Measurements from ENCODE around the gene SEMA4C.

The SEMA4C gene, protein sequence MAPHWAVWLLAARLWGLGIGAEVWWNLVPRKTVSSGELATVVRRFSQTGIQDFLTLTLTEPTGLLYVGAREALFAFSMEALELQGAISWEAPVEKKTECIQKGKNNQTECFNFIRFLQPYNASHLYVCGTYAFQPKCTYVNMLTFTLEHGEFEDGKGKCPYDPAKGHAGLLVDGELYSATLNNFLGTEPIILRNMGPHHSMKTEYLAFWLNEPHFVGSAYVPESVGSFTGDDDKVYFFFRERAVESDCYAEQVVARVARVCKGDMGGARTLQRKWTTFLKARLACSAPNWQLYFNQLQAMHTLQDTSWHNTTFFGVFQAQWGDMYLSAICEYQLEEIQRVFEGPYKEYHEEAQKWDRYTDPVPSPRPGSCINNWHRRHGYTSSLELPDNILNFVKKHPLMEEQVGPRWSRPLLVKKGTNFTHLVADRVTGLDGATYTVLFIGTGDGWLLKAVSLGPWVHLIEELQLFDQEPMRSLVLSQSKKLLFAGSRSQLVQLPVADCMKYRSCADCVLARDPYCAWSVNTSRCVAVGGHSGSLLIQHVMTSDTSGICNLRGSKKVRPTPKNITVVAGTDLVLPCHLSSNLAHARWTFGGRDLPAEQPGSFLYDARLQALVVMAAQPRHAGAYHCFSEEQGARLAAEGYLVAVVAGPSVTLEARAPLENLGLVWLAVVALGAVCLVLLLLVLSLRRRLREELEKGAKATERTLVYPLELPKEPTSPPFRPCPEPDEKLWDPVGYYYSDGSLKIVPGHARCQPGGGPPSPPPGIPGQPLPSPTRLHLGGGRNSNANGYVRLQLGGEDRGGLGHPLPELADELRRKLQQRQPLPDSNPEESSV

DNA sequence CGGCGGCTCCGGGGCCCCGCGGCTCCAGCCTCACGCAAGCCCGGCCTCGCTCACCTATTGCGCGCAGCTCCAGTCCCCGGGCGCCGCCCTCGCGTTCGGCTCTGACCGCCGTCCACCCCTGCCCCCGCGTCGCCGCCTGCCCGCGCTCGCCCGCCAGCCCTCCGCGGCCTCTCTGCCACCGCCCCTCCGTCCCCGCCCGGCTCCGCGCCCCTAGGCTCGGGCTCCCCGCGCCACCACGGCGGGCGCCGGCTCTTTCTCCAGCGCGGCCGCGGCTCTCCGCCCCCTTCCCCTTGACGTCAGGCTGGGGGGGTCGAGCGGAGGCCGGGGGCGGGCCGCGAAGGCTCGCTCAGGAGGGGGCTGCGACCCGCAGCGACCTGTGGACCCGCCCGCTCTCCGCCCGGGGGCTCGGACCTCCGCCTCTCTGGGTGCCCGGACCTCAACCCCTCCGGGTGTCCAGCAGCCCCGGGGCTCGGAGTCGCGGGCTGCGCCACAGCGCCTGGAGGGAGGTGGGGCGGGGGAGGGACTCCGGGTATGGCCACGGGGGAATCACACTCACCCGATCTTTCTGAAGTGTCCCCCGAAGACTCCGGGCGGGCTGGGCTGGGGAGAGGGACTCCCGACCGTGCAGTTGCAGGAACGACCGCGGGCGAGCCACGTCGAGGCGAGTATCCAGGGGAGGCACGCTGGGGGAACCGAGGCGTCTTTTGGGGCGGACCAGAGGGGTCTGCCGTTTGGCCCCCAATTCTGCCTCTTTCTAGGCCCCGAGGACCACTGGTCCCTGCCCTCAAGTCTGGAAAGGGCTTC lies at the start of gene SEMA4C:
TSS of gene SEMA4C (minus strand) at position 259 of the 804 bp plus-strand sequence. CDS start 2,194 bp downstream, outside the sequence.
- peak; percentile 65 for DNase-seq

DNA sequence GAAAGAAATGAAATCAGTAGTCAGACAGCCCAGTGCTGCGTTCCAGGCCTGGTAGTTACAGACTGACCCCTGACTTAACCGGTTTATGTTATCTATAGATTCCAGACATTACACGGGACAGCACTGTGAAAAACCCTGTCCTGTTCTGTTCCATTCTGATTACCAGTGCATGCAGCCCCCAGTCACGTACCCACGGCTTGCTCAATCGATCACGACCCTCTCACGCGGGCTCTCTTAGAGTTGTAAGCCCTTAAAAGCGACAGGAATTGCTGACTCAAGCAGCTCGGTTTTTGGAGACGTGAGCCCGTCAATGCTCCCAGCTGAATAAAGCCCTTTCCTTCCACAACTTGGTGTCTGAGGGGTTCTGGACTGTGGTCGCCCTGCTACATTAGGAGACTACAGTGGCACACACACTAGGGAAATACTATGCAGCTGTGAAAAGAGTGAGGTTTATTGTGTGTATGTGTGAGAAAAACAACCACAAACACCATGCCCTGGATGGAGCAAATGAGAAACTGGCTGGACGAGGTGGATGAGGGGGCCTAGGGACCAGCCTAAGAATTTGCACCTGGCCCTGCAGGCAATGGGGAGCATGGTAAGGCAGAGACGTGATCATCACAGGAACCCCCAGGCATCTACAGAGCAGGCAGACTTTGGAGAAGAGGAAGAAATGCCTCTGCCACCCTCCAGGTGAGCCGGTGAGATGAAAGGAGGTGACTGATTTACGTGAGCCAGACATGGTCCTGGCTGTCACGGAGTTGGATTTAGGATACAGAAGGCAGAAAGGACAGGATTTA lies 49.1 kb upstream of the SEMA4C start:
- DNase-seq, result peak; percentile 68

GRCh38 chr2:96918092-96918753 lies 48.3 kb upstream of the SEMA4C start:
- DNase-seq, result no peak

GRCh38 chr2:96916646-96917543 lies 47.0 kb upstream of the SEMA4C start:
- DNase-seq, result no peak

GRCh38 chr2:96916156-96916630 lies 46.3 kb upstream of the SEMA4C start:
- no peak for DNase-seq

DNA sequence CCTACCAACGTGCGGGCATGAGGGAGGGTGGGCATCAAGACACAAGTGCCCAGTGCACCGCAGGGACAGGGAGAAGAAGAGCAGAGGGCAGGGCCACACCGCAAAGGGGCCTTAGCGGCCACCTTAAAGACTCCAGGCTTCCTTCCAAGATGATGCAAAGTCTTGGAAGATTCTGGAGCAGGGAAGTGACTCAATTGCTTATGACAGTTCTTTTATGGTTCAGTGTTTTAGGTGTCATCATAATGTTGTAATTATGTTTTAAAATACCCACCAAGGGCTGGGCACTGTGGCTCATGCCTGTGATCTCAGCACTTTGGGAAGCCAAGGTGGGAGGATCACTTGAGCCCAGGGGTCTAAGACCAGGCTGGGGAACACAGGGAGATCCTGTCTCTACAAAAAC lies 44.5 kb upstream of the SEMA4C start:
- DNase-seq, result no peak

DNA sequence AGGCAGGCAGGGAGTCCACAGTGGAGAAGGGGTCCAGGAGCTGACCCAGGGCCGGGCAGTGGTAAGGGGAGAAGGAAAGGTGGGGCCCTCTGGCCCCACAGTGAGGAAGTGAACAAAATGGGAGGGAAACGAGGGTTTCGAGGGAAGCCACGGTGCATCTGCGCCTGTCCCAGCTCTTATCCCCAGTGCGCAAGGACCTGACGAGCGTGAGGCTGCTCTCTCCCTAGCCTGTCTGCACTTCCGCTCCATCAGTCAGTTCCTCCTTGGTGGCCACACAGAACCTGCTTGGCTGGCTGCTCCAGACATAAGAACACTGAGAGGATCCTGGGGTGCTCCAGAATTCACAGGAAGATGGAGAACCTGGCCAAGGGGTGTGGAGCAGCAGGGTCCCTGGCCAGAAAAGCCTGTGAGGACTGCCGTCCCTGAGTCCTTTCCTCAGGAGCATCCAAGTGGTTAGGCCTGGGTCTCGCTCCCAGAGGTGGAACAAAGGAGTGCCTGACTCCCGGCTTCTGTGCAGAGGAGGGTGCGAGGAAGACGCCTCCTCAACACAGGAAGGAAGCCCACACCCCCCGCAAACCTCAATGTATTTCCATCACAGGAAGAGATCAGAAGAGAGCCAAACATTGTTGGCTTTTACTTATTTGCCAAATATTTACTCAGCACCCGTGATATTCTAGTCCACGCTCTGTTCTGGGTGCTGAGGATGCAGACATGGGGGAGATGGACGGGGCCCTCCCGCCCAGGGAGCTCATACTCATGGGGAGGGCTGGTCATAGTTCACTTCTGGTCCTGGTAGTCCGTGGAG lies 43.7 kb upstream of the SEMA4C start:
- peak; percentile 83 for DNase-seq

- DNase-seq, result no peak
Measured at GRCh38 chr2:96913117-96913397, 43.2 kb upstream of the SEMA4C start.

- DNase-seq, result no peak
Measured at GRCh38 chr2:96912346-96913116, 42.7 kb upstream of the SEMA4C start.

GRCh38 chr2:96909611-96910021 lies 39.7 kb upstream of the SEMA4C start:
- DNase-seq, result no peak

DNA sequence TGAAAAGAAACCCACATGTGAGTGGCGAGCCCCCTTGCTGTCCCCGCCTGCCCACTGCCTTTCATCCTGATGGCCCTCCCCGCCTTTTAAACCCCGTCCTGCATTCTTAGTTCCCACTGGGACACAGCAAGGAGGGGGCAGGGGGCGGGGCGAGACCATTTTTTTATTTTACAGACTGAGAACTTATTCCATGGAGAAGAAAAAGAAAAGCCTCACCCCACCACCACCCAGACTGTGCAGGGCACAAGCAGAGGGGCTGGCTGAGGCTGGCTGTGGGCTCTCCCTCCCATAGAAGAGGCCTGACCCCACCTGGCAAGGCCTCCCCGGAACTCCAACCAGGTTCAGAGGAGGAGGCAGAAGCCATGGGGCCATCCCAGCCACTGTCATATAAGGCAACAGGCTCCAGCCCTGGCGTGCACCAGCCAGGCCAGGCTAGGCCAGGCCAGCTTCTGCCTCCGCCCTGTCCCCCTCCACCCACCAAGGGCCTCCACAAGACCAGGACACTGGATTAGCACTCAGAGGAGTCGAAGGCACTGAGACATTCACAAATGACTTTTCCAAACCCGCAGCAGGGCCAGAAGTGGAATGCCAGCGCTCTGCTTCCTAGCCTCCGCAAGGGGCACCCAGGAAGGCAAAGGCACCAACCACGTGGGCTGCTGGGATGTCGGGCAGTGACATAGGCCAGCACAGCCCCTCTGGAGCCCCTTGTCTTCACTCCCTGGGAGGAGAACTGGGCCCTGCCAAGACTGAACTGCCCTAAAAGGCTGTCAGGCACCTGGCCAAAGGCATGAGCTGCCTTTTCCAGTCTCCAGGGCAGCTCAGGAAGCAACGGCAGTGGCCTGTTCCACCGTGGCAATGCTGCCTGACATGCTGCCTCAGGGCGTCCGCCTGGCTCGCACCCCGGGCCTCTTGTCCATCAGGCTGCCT lies 37.5 kb upstream of the SEMA4C start:
- peak; percentile 64 for DNase-seq

- no peak for DNase-seq
Measured at GRCh38 chr2:96906729-96907114, 36.8 kb upstream of the SEMA4C start.

DNA sequence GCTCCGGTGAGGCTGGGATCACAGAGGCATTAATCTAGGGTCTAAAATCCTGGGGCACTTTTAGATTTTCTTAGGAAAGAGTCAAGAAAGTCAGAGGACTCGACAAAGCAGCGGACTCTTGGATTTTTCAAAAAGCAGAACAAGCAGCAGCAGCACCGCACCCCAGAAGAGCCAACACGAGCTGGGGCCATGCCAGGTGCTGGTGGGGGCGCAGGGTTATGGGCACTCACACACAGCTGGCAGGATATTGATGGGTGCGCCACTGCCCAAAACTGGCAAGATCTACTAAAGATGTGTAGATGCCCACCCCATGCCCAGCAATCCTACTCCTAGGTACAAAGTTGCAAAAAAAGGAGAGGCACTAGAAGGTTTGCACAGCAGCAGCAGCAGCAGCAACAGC lies 33.9 kb upstream of the SEMA4C start:
- peak; percentile 68 for DNase-seq

DNA sequence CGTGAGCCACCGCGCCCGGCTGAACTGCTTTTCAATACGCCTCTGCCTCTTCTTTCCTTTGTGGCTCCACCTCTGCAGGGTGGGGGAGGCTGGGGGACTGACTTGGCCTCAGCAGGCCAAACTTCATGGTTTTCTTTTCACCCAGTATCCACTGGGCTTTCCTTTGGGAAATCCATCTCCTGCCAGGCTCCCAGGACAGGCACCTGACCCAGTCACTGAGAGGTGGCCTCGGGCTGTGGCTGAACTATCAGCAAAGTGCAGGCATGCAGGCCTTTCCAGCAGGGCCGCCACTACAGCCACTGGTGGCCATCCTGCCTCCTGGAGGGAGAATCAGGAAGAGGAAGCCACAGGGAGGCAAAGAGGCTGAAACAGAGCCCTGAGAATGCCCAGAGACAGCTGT lies 33.4 kb upstream of the SEMA4C start:
- no peak for DNase-seq

DNA sequence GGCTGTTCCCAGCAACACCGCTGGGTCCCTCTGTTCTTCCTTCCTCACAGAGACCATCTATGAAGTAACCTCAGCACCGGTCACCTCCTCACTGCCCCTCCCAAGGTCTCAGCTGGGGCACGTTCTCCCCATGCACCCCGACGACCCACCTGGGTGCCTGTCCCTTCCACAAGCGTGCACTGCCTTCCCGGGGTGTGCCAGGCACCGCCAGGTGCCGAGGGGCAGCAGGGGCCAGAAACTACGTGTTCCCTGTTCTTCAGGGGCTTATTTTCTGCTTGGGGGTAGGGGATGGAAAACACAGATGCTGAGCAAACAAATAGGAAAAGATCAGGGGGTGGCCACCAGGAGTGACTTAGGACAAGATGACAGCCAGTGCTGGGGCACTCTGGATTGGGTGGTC lies 30.4 kb upstream of the SEMA4C start:
- DNase-seq, result no peak

DNA sequence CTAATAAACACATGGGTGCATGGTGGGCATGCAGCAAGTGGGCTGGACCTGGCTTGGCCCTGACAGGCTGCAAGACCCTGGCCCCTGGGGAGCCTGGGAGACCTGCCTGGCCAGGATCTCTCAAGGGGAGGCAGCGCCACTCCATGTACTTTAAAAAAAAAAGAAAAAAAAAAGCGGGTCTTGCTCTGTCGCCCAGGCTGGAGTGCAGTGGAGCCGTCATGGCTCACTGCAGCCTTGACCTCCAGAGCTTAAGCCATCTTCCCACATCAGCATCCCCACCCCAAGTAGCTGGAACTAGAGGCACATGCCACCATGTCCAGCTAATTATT lies 29.5 kb upstream of the SEMA4C start:
- DNase-seq, result no peak

DNA sequence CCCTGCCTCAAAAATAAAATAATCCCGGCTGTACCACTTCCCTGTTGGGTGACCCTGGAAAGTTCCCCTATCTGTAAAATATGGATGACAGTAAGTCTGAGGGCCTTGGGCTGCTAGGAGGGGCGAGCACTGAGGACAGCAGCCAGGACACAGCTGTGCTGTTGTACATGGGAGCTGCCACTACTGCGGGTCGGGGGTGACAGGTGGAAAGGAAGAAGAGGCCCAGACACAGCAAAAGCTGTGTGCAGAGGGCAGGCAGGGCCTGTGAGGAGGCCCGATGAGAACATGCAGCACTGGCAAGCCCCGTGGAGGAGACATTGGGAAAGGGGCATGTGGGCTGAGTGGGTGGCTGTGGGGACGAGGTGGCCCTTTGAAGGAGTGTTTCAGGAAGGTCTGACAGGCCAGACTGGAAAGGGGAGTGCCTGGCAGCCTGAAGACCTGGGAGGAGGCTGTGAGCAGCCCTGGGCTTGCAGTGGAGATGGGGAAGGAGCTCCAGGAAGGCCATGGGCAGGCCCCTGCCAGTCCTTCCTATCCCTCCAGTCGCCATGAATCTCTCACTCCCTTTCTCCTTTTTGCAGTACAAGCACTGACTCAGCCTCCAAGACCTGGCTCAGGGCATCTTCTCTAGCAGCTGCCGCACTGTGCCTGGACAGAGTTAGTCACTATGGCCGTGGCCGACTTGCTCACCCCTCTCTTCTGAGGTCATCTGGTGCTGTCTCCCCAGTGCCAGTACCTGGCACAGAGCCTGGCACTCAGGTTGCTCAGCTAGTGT lies 28.9 kb upstream of the SEMA4C start:
- no peak for DNase-seq
